ENCODE data around the gene INPP5D.

Gene INPP5D

DNA sequence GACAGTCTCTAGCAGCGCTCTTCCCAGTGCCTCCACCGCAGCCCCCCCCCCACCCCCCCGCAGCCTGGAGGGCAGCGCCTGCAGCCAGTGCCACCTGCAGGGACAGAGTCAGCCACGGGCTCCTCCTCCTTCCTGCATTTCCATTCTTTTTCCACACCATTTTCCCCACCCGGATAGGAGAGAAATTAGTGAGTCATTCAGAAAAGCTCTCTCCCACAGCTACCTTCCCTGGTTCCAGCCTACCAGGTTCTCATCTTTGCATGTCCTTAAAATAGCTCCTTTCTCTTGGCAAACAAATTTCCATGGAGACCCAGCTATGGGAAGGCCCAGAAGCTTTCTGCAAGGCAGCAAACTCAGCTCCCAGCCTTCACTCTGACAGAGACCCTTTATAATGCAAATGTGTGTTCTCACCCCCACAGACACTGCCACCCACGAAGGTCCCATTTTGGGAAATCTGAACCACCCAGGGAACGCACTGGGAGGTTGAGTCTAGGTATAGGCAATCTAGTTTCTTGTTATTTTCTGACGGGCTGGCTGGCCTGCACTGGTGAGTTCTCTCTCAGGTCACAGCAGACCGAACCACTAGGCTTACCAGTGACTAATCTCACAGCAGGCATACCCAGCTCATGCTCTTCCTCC, 149.5 kb downstream of the INPP5D start:
- no peak for DNase-seq (ENCODE audit: low read depth)

DNA sequence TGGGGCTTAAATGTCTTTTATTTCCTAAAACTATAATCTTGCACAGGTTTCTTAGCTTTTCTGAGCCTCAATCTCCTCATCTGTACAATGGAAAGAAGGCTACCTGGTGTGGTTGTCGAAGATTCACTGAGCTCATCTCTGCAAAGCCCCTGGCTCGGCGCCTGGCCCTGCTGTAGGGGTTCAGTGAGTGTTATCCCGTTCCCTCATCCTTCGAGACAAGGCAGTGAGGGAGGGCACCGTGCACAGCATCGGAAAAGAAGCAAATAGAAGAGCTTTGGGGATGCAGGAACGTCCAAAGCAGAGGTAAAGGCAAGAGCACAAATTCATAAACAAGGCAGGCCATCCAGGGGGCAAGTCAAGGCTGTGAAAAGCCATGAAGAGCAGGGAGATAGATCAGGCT, 150.1 kb downstream of the INPP5D start:
- no peak for DNase-seq (ENCODE audit: low read depth)

DNA sequence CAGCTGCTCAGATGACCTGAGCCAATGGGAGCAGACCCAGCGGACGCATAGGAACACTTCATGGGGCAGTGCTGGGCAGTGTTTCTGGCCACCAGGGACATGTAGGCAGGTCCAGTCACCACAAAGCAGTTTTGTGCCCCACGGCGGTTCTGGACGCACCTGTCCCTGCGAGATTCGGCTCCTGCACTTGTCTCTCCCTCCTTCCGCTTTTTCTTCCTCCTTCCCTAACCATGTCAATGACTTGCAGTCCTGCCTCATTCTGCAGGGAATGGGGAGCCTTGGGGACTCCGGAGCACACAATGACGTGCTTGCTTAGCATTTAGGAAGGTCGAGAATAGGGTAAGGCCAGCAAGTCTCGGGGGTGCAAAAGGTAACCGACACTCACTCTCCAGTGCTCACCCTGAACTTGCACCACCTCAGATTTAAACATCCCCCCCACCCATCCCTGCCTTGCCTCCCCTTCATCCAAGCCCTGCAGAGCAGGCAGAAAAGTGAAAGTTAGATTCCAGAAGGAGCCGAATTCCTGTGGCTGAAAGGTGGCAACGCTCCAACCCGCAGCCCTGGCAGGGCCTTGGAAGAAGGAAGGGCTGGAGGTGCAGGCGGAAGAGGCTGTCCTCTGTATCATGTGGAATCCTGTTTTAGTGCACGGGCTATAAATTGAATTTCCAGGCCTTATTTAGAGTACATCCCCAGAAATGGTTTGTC, 150.9 kb downstream of the INPP5D start:
- peak; percentile 85 for DNase-seq (ENCODE audit: low read depth)

DNA sequence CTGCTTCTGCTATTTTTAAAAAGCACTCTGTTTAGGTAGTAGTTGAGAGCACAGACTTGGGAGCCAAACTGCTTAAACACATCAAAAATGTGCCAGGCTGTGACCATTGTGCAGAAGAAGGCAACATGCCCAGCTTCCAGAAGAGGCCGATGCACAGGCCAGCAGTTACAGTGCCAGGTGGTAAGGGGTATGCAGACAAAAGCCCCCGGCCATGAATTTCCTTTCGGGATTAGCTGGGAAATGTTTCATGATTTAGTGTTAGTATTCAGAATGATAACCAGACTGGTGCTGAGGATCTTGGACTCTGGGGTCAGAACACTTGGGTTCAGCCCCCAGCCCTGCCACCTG, 151.4 kb downstream of the INPP5D start:
- no peak for DNase-seq (ENCODE audit: low read depth)

DNA sequence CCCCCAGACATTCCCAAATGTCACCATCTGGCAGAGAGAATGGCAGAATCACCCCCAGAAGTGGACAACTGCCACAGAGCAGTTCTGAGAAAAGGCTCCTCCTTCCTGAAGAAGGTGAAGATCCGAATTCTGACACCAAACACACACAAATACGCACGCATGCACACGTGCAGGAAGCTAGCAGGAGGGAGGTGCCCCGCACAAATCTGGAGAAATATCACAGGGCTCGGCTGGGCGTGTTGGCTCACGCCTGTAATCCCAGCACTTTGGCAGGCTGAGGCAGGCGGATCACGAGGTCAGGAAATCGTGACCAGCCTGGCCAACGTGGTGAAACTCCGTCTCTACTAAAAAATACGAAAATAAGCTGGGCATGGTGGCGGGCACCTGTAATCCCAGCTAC, 152.9 kb downstream of the INPP5D start:
- no peak for DNase-seq (ENCODE audit: low read depth)

DNA sequence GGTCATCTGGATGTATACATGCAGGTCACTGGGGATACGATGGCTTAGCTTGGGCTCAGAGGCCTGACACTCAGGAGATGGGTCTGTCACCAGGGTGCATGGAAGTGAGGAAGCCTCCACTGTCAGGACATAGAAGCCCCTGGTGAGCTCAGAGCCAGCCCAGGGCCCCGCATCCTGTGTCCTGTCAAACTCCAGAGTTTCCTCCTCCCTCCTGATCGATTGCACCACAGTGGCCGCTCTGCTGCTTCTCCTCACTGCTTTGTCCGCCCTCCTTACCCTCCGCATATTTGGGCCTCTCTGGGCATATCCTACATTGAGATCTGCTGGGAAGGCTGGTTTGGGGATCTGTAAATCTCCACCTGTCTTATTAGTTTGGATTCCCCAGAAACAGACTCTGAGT, 153.8 kb downstream of the INPP5D start:
- no peak for DNase-seq (ENCODE audit: low read depth)

DNA sequence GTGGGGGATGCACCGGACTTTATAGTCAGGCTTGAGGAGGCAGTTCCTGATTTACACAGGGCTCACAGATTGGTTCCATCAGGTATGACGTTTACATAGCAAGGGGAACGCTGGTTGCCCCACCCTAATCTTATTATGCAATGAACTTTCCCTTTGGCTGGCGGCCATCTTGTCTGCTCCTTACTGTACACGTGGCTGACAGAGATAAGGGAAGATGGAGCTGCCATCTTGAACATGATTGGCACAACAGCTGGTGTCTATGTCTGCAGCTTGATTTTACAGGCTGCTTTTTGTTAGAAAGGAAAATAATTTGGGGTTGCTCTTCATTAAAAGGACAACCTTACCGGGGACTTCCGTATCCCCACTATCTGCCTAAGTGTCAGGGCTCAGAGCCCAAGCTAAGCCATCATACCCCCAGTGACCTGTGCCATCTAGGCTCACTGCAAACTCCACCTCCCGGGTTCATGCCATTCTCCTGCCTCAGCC, 157.8 kb downstream of the INPP5D start:
- DNase-seq (ENCODE audit: low read depth) = no peak

DNA sequence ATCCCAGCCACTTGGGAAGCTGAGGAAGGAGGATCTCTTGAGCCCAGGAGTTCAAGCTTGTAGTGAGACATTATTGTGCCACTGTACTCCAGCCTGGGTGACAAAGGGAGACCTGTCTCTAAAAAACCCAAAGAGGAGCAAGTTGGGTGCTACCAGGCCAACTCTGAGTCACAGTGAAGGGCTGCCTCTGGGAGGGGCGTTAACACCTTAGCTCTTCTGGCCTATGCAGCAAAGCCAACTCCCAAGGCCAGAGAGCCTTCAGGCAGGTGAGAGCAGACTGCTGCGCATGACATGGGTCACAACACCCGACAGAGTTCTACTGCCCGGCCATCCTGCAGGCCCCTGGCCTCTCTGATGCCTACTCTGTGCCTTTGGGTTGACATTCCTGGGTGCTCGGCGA, 158.7 kb downstream of the INPP5D start:
- no peak for DNase-seq (ENCODE audit: low read depth)

DNA sequence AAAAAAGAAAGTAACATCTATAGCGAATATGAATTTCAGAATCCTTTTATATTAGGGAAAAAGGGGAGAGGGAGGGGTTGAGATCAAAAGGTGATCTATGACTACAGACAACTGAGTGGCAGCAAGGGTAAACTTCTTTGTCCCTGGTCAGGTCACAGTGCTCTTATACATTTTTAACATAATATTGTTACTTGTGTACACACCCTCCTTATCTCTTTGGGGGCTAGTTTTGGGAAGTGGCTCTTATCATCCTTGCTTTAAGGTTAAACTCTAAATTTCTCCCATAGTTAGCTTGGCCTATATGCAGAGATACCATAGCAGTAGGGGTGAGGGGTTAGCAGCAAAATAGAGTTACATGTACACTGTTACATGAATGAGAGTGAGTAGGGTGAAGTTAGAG, 159.7 kb downstream of the INPP5D start:
- no peak for DNase-seq (ENCODE audit: low read depth)

DNA sequence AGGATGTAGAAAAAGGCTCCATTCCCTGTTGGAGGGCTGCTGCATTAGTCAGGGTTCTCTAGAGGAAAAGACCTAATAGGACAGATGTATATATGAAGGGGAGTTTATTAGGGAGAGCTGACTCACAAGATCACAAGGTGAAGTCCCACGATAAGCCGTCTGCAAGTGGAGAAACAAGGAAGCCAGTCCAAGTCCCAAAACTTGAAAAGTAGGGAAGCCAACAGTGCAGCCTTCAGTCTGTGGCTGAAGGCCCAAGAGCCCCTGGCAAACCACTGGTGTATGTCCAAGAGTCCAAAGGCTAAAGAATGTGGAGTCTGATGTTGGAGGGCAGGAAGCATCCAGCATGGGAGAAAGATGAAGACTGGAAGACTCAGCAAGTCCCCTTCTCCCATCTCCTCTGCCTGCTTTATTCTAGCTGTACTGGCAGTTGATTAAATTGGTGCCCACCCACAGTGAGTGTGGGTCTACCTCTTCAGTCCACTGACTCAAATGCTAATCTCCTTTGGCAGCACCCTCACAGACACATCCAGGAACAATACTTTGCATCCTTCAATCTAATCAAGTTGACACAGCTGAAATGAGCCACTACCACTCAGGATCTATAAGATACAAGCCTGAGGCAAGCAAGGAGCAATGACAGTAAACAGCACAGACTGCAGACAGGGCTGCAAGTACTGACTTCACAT, 161.4 kb downstream of the INPP5D start:
- DNase-seq (ENCODE audit: low read depth) = no peak

DNA sequence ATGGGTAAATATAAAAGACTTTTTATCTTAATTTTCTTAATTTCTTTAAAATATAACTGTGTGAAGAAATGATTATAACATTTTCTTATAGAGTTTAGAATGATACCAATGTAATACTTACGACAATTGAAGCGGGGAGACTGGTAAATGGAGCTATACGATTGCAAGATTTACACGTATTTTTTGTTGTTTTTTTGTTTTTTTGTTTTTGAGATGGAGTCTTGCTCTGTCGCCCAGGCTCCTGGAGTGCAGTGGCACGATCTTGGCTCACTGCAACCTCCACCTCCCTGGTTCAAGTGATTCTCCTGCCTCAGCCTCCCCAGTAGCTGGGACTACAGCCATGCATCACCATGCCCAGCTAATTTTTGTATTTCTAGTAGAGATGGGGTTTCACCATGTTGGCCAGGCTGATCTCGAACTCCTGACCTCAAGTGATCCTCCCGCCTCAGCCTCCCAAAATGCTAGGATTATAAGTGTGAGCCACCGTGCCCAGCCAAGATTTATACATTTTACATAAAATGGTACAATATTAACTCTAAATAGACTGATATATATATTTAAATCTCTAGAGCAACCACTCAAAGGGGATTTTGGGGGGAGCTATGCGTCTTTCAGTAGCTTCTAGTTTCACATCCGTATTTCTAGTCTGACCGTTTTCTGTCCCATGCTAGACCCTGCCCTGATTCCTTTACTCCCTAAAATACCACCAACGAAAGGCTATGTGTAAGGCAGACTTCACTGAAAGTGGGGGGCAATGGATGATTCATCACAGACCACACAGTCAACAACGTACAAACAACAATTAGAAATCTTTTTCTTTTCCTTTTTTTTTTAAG, 163.1 kb downstream of the INPP5D start:
- no peak for DNase-seq (ENCODE audit: low read depth)

DNA sequence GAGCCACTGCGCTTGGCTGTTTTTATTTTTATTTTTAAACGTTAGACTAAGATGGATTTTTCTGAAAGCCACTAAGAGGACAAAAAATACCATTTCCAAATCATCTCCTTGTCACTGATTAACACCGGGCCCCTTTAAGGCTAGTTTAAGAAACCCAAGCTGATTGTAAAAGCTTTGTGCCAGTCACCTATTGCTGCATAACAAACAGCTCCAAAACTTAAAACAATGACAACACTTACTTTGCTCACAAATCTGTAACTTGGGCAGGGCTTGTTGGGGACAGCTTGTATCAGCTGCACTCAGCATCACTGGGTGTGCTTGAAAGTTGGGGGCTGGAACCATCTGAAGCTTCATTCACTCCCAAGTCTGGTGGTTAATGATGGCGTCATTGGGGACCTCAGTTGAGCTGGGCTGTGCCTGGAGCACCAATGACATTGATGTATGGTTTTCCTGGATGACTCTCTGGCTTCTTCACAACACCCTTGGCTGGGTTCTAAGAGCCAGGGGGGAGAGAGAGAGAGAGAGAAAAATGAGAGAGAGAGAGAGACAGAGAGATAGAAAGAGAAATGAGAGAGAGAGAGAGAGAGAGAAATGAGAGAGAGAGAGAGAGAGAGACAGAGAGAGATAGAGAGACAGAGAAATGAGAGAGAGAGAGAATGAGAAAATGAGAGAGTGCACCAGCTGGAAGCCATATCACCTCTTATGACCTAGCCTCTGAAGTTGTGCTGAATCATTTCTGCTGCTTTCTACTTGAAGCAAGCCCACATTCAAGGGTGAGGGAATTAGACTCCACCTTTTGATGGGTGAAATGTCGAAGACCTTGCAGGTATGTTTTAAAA, 165.3 kb downstream of the INPP5D start:
- DNase-seq (ENCODE audit: low read depth) = no peak

DNA sequence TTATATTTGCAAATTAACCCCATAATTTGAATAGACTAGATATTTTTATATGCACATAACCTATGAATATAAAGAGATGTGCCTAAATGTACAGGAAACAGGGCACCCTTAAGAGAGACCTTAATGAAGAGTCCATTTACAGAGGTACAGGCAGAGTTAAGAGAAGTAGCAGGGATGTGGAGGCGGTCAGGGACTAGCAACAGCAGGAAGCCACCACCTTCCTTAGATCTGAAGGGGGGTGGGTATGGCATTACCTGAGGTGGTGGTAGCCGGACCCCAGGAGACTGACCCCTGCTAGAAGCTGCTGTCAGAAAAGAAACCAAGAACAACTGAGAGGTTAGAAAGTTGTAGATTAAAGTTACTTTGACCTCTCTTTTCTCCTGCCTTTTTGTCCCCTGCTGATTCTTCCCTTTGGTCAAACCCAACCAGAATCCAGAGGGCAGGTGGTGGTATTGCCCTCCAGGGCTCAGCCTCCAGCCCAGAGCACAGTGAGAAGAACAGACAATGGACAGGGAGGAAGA, 166.4 kb downstream of the INPP5D start:
- DNase-seq (ENCODE audit: low read depth) = no peak

DNA sequence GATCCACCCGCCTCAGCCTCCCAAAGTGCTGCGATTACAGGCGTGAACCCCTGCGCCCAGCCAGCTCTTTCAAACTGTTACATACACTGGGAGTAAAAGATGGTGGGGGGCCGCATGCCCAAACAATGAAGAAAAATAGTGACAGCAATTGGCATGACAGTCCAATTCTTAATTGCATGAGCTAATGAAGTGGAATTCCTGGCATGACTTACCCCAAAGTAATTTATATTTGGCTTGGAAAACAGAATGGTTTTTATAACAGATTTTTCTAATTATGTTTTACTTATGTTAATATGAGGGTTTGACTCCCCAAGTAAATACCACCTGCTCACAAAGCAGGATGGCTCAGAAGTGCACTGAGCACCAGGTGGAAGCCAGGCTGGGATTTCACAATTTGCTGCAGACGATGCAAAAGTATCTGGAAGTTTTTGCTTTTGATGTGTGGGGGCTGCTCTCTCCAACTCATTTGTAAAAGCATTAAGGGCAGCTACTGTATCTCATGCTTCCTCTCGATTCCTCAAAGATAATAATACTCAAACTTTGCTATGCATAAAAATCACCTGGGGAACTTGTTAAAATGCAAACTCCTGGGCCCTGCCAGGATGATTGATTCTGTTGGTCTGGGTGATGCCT, 167.3 kb downstream of the INPP5D start:
- no peak for DNase-seq (ENCODE audit: low read depth)

DNA sequence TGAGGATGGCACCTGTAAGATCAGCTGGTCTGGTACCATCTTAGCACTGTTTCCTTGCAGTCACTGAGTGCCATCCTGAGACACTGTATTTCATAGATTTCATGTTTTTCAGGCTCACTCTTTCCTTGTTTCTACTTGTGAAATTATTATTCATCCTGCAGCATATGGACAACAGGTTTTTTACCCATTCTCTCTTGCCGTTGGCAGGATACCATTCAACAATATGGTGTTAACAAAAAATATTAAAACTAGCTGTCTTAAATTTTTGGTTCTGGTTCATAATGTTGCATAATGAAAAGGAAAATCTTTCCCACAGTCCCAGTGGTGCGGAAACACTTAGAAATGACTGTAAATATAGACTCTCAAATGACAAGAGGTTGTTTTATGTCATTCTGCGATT, 168.2 kb downstream of the INPP5D start:
- no peak for DNase-seq (ENCODE audit: low read depth)

DNA sequence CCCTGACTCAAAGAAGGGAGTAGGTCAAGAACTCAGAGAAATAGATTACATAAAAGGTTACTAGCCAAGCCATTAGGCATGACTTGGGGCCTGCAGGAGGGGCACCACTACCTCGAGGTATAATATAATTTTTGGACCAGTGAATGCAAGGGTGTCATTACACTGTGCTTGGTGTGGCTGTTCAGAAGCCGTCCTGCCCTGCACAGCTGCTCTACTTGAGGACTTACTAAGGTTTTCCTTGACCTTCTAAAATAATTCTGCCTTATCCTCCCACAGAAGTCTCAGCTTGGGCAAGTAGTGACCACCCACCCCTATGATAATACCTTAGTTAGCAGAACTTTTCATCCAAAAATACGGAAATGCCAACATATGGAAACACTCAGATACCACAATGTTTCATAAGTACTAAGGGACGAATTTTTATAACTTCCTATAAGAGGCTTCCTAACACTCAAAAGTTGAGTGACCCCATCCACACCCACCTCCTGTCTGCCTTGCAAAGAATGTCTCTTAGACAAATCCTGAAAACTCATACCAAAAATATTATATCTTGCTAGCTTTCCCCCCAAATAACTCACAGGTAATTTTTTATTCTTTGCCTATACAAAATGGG, 173.6 kb downstream of the INPP5D start:
- DNase-seq (ENCODE audit: low read depth) = no peak

DNA sequence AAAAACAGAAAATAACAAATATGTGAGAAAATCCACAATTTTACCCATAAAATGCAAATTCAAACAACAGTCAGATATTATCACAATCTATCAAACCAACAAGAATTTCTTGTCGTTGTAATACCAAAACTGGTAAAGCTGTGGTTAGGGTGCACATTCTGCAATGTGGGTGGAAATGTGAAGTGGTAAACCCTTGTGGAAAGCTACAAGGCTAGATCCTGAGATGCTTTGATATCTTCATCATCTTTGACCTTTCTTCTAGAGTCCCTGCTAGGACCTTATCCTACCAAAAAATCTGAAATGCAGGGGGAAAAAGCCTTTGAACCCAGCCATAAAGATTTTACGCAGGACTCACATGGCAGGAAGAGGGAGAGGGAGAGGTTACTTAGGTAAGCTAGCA, 174.1 kb downstream of the INPP5D start:
- DNase-seq (ENCODE audit: low read depth) = no peak

DNA sequence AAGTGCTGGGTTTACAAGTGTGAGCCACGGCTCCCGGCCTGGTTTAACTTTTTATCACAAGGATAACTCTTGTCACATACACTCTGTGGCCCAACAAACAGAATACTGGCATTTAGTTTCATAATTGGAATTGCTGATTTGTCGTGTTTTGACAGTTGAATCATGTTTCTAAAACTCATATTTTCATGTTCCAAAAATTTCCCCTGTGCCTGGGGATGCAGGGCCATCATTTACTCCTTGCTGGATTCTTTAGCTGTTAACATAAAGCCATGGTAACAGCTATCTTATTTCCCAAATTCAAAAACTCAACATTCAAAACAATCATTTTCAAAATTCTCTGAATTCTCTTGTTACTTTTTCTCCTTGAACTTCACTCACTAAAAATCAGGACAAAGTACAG, 174.9 kb downstream of the INPP5D start:
- DNase-seq (ENCODE audit: low read depth) = no peak

DNA sequence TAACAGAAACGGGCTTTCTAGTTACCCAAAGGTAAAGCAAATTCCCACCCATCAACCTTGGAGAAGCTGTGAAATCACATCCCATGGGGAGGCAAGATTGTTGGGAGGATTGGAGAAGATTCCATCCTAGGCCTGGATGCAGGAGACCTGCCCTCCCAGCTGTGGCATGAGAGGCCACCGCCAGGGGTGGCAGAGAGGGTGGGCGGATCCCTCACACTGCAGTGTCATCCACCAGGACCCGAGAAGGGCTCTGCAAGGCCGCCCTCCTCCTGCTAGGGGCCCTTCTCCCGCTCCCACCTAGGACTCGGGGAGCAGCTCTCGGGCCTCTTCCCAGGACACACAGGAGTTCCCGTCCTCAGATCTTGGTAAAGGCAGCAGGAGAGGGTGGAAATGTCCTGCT, 175.8 kb downstream of the INPP5D start:
- no peak for DNase-seq (ENCODE audit: low read depth)

DNA sequence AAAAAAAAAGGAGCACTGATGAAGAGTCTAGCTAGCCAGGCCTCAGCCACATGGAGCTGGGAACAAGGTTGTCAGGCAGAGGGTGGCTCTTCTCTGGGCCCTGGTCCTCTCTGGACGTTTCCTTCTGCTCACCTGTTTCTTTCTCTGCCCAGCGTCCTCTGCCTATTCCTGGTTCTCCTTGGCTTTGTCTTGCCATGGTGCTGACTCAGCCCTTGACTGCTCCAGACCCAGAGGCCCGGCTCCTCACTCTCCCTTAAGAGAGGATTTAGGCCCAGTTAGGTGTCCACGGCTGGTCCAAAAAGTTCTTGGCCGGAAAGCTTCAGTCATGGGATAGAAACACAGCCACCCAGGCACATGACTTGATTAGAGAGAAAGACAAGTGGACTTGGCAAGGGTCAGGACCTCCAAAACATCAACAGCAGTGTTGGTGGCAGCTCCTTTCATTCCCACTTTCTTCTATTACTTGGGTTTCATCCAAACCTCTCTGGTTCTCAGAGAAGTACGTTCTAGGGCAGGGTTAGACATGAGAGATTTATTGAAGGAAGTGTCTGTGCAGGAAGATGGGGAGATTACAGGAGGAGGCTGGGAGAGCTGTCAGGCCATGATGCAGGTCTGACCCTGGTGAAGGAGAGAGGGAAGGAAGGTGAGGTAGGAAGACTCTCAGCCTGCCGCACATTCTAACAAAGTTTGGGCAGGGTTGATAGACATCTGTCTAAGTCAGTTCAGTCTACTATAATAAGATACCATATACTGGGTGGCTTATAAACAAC, 176.9 kb downstream of the INPP5D start:
- no peak for DNase-seq (ENCODE audit: low read depth)
